ENCODE results near the gene TSNAXIP1.

DNA sequence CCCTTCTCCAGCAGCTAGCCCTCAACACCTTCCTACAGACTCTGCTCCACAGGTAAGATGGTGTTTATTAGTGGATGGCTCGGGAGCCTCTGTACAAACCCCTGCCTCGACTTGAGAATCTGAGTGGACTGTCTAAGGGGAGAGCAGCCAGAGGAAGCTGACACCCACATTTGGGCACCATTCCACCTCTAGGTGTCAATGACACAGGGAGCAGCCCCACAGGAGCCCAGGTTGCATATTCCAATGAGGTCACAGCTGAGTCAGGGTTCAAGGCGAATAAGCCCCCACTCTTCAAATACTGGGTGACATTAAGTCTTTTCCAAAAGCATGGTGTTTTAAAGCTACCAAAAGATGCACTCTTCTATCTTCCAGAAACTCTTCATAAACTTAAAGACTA, 32.2 kb upstream of the TSNAXIP1 start:
- TF ChIP-seq, protein P1, sequence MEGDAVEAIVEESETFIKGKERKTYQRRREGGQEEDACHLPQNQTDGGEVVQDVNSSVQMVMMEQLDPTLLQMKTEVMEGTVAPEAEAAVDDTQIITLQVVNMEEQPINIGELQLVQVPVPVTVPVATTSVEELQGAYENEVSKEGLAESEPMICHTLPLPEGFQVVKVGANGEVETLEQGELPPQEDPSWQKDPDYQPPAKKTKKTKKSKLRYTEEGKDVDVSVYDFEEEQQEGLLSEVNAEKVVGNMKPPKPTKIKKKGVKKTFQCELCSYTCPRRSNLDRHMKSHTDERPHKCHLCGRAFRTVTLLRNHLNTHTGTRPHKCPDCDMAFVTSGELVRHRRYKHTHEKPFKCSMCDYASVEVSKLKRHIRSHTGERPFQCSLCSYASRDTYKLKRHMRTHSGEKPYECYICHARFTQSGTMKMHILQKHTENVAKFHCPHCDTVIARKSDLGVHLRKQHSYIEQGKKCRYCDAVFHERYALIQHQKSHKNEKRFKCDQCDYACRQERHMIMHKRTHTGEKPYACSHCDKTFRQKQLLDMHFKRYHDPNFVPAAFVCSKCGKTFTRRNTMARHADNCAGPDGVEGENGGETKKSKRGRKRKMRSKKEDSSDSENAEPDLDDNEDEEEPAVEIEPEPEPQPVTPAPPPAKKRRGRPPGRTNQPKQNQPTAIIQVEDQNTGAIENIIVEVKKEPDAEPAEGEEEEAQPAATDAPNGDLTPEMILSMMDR (IDR thresholded peaks at IDR 0.05; ENCODE audit: insufficient read depth, low read length, poor library complexity, severe bottlenecking) = no peak
- no peak for TF ChIP-seq EZH2phosphoT487 (conservative IDR thresholded peaks at IDR 0.05; ENCODE audit: low read length)
